ENCODE data around the gene TFIP11.

DNA sequence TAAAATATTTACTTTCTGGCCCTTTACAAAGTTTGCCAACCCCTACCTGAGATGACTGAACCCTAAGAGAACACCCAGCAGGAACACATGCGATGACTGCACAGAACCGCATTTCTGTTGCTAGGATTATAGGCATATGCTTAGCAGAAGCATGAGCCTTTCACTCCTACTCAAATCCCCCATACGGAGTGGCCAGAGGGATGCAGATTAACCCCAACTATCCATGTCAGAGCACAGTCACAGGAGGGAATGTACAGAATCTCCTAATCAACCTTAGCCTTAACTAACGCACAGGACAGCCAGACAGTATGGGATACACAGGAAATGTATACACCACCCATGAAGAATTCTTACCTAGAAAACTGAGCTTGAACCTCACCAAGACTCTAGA is 34.9 kb downstream of the TFIP11 start:
- TF ChIP-seq, protein P1, sequence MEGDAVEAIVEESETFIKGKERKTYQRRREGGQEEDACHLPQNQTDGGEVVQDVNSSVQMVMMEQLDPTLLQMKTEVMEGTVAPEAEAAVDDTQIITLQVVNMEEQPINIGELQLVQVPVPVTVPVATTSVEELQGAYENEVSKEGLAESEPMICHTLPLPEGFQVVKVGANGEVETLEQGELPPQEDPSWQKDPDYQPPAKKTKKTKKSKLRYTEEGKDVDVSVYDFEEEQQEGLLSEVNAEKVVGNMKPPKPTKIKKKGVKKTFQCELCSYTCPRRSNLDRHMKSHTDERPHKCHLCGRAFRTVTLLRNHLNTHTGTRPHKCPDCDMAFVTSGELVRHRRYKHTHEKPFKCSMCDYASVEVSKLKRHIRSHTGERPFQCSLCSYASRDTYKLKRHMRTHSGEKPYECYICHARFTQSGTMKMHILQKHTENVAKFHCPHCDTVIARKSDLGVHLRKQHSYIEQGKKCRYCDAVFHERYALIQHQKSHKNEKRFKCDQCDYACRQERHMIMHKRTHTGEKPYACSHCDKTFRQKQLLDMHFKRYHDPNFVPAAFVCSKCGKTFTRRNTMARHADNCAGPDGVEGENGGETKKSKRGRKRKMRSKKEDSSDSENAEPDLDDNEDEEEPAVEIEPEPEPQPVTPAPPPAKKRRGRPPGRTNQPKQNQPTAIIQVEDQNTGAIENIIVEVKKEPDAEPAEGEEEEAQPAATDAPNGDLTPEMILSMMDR (IDR thresholded peaks at IDR 0.05), result no peak
- no peak for TF ChIP-seq POLR2AphosphoS5 (IDR thresholded peaks at IDR 0.05; ENCODE audit: insufficient read depth in 1 of 2, low read depth in 1 of 2)
- no peak for TF ChIP-seq POLR2A (IDR thresholded peaks at IDR 0.05)

All from vagina (tissue), 2 donors.